ENCODE results near the gene KRT36.

GRCh38 chr17:41480136-41480535 lies 9.6 kb downstream of the KRT36 start:
- TF ChIP-seq POLR2AphosphoS5 (IDR thresholded peaks at IDR 0.05; ENCODE audit: low read depth, low read length) (no peak), REST (IDR thresholded peaks at IDR 0.05; ENCODE audit: insufficient read depth in 1 of 2, low read depth in 2 of 2, low read length in 2 of 2) (no peak)

Data from PFSK-1 (cell line).